ENCODE results near the gene TTC31.

DNA sequence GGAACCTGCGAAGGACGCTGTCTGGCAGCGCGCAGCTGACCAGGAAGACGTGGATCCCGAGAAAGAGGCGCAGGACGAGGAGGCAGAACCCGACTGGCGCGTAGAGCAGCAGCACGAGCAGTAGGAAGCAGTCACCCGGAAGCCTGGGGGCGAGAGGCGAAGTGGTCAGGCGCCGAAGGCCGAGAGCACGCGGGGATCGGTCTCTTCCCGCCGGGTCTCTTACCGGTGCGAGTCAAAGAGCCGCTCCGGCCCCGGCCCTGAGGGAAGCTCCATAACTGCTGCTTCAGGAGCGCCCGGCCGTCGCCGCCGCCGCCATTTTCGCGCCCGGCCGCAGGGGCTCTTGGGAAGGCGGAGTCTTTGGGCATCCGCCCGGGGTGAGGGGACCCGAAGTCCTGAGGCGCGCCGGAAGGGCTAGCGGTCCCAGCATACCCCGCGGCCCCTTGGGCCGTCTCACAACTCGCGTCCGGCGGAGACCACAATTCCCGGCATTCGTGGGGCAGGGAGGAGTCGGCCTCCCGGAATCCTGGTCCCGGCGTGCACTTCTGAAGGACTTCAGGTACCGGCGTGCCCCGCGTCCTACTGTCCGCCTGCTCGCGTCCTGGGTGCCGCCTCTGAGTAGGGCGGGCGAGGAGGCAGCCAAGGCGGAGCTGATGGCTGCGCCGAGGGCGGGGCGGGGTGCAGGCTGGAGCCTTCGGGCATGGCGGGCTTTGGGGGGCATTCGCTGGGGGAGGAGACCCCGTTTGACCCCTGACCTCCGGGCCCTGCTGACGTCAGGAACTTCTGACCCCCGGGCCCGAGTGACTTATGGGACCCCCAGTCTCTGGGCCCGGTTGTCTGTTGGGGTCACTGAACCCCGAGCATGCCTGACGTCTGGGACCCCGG, 46.7 kb downstream of the TTC31 start, which contains the start of the genes AUP1 and HTRA2:
- TF ChIP-seq, protein P1, sequence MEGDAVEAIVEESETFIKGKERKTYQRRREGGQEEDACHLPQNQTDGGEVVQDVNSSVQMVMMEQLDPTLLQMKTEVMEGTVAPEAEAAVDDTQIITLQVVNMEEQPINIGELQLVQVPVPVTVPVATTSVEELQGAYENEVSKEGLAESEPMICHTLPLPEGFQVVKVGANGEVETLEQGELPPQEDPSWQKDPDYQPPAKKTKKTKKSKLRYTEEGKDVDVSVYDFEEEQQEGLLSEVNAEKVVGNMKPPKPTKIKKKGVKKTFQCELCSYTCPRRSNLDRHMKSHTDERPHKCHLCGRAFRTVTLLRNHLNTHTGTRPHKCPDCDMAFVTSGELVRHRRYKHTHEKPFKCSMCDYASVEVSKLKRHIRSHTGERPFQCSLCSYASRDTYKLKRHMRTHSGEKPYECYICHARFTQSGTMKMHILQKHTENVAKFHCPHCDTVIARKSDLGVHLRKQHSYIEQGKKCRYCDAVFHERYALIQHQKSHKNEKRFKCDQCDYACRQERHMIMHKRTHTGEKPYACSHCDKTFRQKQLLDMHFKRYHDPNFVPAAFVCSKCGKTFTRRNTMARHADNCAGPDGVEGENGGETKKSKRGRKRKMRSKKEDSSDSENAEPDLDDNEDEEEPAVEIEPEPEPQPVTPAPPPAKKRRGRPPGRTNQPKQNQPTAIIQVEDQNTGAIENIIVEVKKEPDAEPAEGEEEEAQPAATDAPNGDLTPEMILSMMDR (IDR thresholded peaks at IDR 0.05), result no peak
- peak; percentile 61 for TF ChIP-seq POLR2A (IDR thresholded peaks at IDR 0.05)
